ENCODE measurements around the gene BICD1. TPM values are rescaled to one million over a fixed set of nuclear protein-coding genes. Genes with fewer than 3 reads are reported as not detected.

The BICD1 gene
- total and polyA plus RNA-seq, 2 donors from 2014 or later, result 3.8 to 36.7 TPM

GRCh38 chr12:32170437-32170998 lies 63.9 kb downstream of the BICD1 start:
- no peak for DNase-seq
- no peak for FAIRE-seq
- H3K4me3 ChIP-seq (ENCODE audit: low read length in 3 of 3), result no peak overlapping the region
- H3K9me3 ChIP-seq (ENCODE audit: control insufficient read depth in 2 of 3, insufficient read depth in 1 of 3, low read length in 3 of 3), result no peaks in the 10 kb centered on the region
- no peaks in the 10 kb centered on the region for H3K4me1 ChIP-seq (ENCODE audit: control insufficient read depth in 2 of 3, insufficient read depth in 2 of 3, low read depth in 1 of 3, low read length in 3 of 3)
- TF ChIP-seq CTCF (IDR thresholded peaks at IDR 0.05; ENCODE audit: borderline replicate concordance, extremely low read depth, insufficient read depth), result no peak
- no peaks in the 10 kb centered on the region for H3K27me3 ChIP-seq (ENCODE audit: control insufficient read depth, insufficient read depth, low read length)
- no peak overlapping the region for H3K9ac ChIP-seq (ENCODE audit: low read length in 3 of 3)
- H3K36me3 ChIP-seq (ENCODE audit: control insufficient read depth in 2 of 3, insufficient read depth in 3 of 3, low read length in 3 of 3), result no peaks in the 10 kb centered on the region
- intact Hi-C loops (cut with DNase I), result no loop called here
- H3K27ac ChIP-seq (ENCODE audit: low read depth in 2 of 2, low read length in 2 of 2), result no peak overlapping the region

DNA sequence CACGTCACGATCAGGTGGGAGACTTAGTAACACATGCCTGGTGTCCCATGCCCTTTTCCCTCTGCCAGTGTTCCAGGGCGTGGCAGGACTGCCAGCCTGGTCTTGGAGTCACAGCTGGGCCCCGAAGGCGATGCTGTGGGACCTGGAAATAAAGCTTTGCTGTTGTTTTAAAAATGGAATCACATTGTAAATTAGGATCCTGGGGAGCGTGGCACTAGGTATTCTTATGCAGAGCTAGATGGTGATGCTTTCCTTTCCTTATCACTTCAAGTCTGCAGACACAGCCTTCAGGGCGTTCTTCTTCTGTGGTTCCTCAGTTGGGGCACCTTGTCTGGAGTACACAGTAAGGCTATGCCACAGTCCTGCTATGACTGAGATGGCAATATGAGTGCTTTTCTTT lies 64.6 kb downstream of the BICD1 start:
- intact Hi-C loops (cut with DNase I), result no loop called here
- Histone ChIP-seq H3K27me3 (ENCODE audit: control insufficient read depth, insufficient read depth, low read length) (no peaks in the 10 kb centered on the region), H3K36me3 (ENCODE audit: control insufficient read depth in 2 of 3, insufficient read depth in 3 of 3, low read length in 3 of 3) (no peaks in the 10 kb centered on the region), H3K4me3 (ENCODE audit: low read length in 3 of 3) (no peak overlapping the region), H3K27ac (ENCODE audit: low read depth in 2 of 2, low read length in 2 of 2) (no peak overlapping the region), H3K9ac (ENCODE audit: low read length in 3 of 3) (no peak overlapping the region), H3K9me3 (ENCODE audit: control insufficient read depth in 2 of 3, insufficient read depth in 1 of 3, low read length in 3 of 3) (no peaks in the 10 kb centered on the region), H3K4me1 (ENCODE audit: control insufficient read depth in 2 of 3, insufficient read depth in 2 of 3, low read depth in 1 of 3, low read length in 3 of 3) (no peaks in the 10 kb centered on the region)
- no peak for TF ChIP-seq CTCF (IDR thresholded peaks at IDR 0.05; ENCODE audit: borderline replicate concordance, extremely low read depth, insufficient read depth)
- DNase-seq (no peak), FAIRE-seq (no peak)

GRCh38 chr12:32176606-32177005 lies 70.0 kb downstream of the BICD1 start:
- Histone ChIP-seq H3K27me3 (ENCODE audit: control insufficient read depth, insufficient read depth, low read length) (no peaks in the 10 kb centered on the region), H3K9ac (ENCODE audit: low read length in 3 of 3) (no peak overlapping the region), H3K4me1 (ENCODE audit: control insufficient read depth in 2 of 3, insufficient read depth in 2 of 3, low read depth in 1 of 3, low read length in 3 of 3) (no peaks in the 10 kb centered on the region), H3K36me3 (ENCODE audit: control insufficient read depth in 2 of 3, insufficient read depth in 3 of 3, low read length in 3 of 3) (no peaks in the 10 kb centered on the region), H3K27ac (ENCODE audit: low read depth in 2 of 2, low read length in 2 of 2) (no peak overlapping the region), H3K4me3 (ENCODE audit: low read length in 3 of 3) (no peak overlapping the region), H3K9me3 (ENCODE audit: control insufficient read depth in 2 of 3, insufficient read depth in 1 of 3, low read length in 3 of 3) (no peaks in the 10 kb centered on the region)
- TF ChIP-seq CTCF (IDR thresholded peaks at IDR 0.05; ENCODE audit: borderline replicate concordance, extremely low read depth, insufficient read depth), result no peak
- FAIRE-seq (no peak), DNase-seq (no peak)
- intact Hi-C loops (cut with DNase I), result no loop called here
